ENCODE results near the gene TNNC2. TPM values are rescaled to one million over a fixed set of nuclear protein-coding genes. Genes with fewer than 3 reads are reported as not detected.

TNNC2 gene
- total RNA-seq, 1 experiment from 2014 or later: not detected

GRCh38 chr20:45873409-45874103 is 46.4 kb upstream of the TNNC2 start:
- BruUV-seq (replicated peaks): no TSS peak
- H3K9me3 ChIP-seq: no peaks in the 10 kb centered on the region
- H3K9me3 Mint-ChIP-seq (ENCODE audit: unreplicated experiment): no peaks in the 10 kb centered on the region
- no peak overlapping the region for H3K27ac Mint-ChIP-seq (ENCODE audit: unreplicated experiment)
- ChIA-PET POLR2A (no interaction called here), CTCF (no interaction called here)
- intact Hi-C loops (cut with micrococcal nuclease; ENCODE audit: unreplicated experiment): no loop called here
- H3K36me3 Mint-ChIP-seq (ENCODE audit: insufficient read depth, unreplicated experiment): peaks cover 4% of the 10 kb centered on the region
- no peaks in the 10 kb centered on the region for H3K27me3 Mint-ChIP-seq (ENCODE audit: insufficient read depth, unreplicated experiment)
- H3K4me3 Mint-ChIP-seq (ENCODE audit: unreplicated experiment): no peak overlapping the region
- DNase-seq: no peak
- H3K27me3 ChIP-seq (replicated peaks; ENCODE audit: control insufficient read depth, insufficient read depth, low read length): no peaks in the 10 kb centered on the region
- no peaks in the 10 kb centered on the region for H3K4me1 ChIP-seq
- H3K4me1 Mint-ChIP-seq (ENCODE audit: low read depth, unreplicated experiment): peaks cover 6% of the 10 kb centered on the region
- H3K36me3 ChIP-seq (ENCODE audit: control insufficient read depth, insufficient read depth, low read length): peaks cover 4% of the 10 kb centered on the region; the same call in 1 of the 2 replicates
- no peak for TF ChIP-seq CTCF (IDR thresholded peaks at IDR 0.05; ENCODE audit: insufficient read depth in 1 of 2, low read depth in 1 of 2, low read length in 1 of 2, severe bottlenecking in 1 of 2, unreplicated experiment in 1 of 2)
- no peak overlapping the region for H3K4me3 ChIP-seq (ENCODE audit: low read depth, low read length)

DNA sequence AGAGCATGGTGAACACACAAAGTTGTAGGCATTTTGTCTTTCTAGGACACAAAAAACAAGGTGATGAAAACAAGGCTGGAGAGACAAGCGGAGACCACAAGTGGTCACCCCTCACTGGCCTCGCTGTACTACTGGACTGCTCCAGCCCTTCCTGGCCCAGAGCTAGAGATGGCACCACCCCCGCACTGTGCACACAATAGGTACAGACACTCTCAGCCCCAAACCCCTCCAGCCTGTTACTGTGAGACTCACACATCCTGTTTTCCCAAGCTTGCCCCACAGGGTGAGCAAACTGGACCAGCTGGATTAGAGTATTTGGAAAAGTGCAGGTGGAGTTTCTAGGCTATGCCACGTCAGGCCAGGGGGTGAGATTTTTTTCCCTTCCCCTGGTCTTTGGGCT is 45.5 kb upstream of the TNNC2 start:
- no peaks in the 10 kb centered on the region for H3K36me3 Mint-ChIP-seq (ENCODE audit: insufficient read depth, unreplicated experiment)
- H3K27ac Mint-ChIP-seq (ENCODE audit: unreplicated experiment): no peak overlapping the region
- ChIA-PET POLR2A (interaction anchor here (0.6 to 1.7 kb wide), 3 partner anchors 8 to 14 kb away, joined by 3 to 6 read pairs (median 3); no protein-coding TSS in a partner anchor), CTCF (interaction anchor here (0.9 to 1.4 kb wide), 2 partner anchors 18 to 48 kb away, joined by 3 read pairs; no protein-coding TSS in a partner anchor)
- Histone ChIP-seq H3K27me3 (replicated peaks; ENCODE audit: control insufficient read depth, insufficient read depth, low read length) (no peaks in the 10 kb centered on the region), H3K9me3 (no peaks in the 10 kb centered on the region), H3K4me3 (ENCODE audit: low read depth, low read length) (no peak overlapping the region), H3K4me1 (0 out of 2 replicates have a peak, but pooled peaks cover 4% of the 10 kb centered on the region), H3K36me3 (ENCODE audit: control insufficient read depth, insufficient read depth, low read length) (0 out of 2 replicates have a peak, but pooled peaks cover 1% of the 10 kb centered on the region)
- intact Hi-C loops (cut with micrococcal nuclease; ENCODE audit: unreplicated experiment): no loop called here
- H3K4me1 Mint-ChIP-seq (ENCODE audit: low read depth, unreplicated experiment): peaks cover 11% of the 10 kb centered on the region
- no peak for TF ChIP-seq CTCF (IDR thresholded peaks at IDR 0.05; ENCODE audit: insufficient read depth in 1 of 2, low read depth in 1 of 2, low read length in 1 of 2, severe bottlenecking in 1 of 2, unreplicated experiment in 1 of 2)
- DNase-seq: peak in 1 of 2 experiments; percentile 44
- no peak overlapping the region for H3K4me3 Mint-ChIP-seq (ENCODE audit: unreplicated experiment)
- H3K27me3 Mint-ChIP-seq (ENCODE audit: insufficient read depth, unreplicated experiment): no peaks in the 10 kb centered on the region
- BruUV-seq (replicated peaks): no TSS peak
- H3K9me3 Mint-ChIP-seq (ENCODE audit: unreplicated experiment): no peaks in the 10 kb centered on the region

- Mint-ChIP-seq H3K4me3 (ENCODE audit: unreplicated experiment) (no peak overlapping the region), H3K4me1 (ENCODE audit: low read depth, unreplicated experiment) (peaks cover 18% of the 10 kb centered on the region), H3K36me3 (ENCODE audit: insufficient read depth, unreplicated experiment) (peaks cover 6% of the 10 kb centered on the region), H3K27ac (ENCODE audit: unreplicated experiment) (no peak overlapping the region), H3K9me3 (ENCODE audit: unreplicated experiment) (no peaks in the 10 kb centered on the region), H3K27me3 (ENCODE audit: insufficient read depth, unreplicated experiment) (no peaks in the 10 kb centered on the region)
- H3K27me3 ChIP-seq (replicated peaks; ENCODE audit: control insufficient read depth, insufficient read depth, low read length): no peaks in the 10 kb centered on the region
- no TSS peak for BruUV-seq (replicated peaks)
- no peak for DNase-seq
- H3K4me3 ChIP-seq (ENCODE audit: low read depth, low read length): no peak overlapping the region
- POLR2A ChIA-PET: interaction anchor here (0.6 kb wide), 1 partner anchor 67 kb away, joined by 12 read pairs; no protein-coding TSS in a partner anchor
- peaks cover 16% of the 10 kb centered on the region for H3K4me1 ChIP-seq
- CTCF ChIA-PET: no interaction called here
- H3K36me3 ChIP-seq (ENCODE audit: control insufficient read depth, insufficient read depth, low read length): no peaks in the 10 kb centered on the region
- intact Hi-C loops (cut with micrococcal nuclease; ENCODE audit: unreplicated experiment): no loop called here
- TF ChIP-seq CTCF (IDR thresholded peaks at IDR 0.05; ENCODE audit: insufficient read depth in 1 of 2, low read depth in 1 of 2, low read length in 1 of 2, severe bottlenecking in 1 of 2, unreplicated experiment in 1 of 2): no peak
- no peaks in the 10 kb centered on the region for H3K9me3 ChIP-seq
Measured at GRCh38 chr20:45867819-45868176, 40.7 kb upstream of the TNNC2 start.

Measured in Caco-2 (cell line).